8988T (cell line): ENCODE measurements around the gene EFNA4.
"Not testable (repeated sequence)": the region's sequence is repeated elsewhere in the genome, so short reads cannot be mapped to it uniquely, and the experiment has no call there.

Source experiments
- DNase-seq: peaks from one replicate; pipeline ENCODE4 v3.0.0; 2011

EFNA4 gene

DNA sequence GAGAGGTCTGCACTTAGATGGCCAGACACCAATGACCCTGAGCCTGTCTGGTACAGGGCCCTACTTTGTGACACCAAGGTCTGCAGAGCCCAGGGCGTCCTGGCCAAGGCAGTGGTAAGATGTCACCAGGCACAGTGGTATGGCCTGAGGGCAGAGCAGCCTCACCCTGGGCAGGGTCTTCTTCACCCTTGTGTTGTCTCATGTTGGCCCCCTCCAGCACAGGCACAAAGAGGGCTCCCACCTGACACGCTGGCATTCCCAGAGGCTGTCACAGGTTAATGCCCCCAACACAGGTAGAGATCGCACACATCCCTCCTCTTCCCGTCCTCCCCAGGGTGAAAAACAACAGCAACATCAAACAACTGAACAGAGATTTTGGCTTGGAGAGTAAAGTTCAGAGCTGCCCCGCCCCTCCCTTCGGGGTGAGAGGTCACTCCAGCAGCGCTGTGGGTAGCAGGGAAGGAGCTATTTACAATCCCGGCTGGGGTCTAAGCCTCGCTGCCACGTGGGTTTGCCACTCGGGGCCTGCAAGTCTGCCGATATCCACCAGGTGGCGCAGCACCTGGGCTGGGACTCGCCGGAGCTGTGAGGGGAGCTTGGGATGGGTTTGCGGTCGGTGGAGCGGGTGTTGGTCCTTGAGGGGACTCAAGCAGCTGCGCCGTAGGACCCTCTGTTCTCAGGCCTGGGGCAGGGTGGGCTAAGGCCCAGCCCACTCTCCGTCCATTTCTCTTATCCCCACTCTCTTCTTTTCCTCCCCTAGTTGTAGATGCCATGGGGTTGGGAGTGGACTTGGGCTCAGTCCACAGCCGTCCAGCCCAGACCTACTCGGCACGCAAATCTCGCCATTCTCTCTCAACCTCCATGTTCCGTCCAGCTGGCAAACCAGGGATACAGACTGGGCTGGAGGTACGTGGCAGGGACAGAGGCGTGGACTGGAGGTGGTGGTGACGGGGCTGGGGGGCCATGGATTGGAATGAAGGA is 27.8 kb downstream of the EFNA4 start:
- DNase-seq, result no peak

DNA sequence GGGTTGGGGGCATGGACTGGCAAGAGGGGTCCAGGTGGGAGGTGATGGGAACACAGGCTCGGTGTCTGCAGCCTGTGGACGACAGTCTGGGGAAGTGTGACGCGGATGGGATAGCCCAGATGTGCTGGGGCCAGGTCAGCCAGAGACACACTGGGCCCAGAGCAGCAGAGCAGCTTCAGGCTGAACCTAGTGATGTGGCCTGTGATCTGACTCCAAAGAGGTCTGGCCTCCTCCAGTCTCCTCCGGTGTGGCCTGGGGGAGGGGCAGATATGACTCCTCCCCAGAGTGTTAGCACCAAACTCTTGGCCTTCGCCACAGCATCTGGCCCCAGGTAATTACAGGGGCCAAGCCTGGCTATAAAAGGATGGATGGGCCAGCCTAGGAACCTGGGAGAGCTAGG is 28.6 kb downstream of the EFNA4 start:
- DNase-seq, result no peak

GRCh38 chr1:155092641-155093040 is 29.1 kb downstream of the EFNA4 start:
- DNase-seq, result no peak

GRCh38 chr1:155093911-155094621 is 30.5 kb downstream of the EFNA4 start:
- no peak for DNase-seq

- DNase-seq, result no peak
These were observed 31.0 kb downstream of the EFNA4 start for GRCh38 chr1:155094622-155094948.

DNA sequence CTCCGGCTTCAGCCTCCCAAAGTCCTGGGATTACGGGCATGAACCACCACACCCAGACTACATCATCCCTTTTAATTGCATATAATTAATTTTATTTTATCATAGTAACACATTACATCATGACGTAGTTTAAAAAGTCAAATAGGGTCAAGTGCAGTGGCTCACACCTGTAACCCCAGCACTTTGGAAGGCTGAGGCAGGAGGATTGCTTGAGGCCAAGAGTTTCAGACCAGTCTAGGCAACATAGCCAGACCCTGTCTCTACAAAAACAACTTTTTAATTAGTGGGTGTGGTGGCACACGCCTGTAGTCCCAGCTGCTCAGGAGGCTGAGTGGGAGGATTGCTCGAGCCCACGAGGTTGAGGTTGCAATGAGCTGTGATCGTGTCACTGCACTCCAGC is 35.8 kb downstream of the EFNA4 start:
- no peak for DNase-seq

DNA sequence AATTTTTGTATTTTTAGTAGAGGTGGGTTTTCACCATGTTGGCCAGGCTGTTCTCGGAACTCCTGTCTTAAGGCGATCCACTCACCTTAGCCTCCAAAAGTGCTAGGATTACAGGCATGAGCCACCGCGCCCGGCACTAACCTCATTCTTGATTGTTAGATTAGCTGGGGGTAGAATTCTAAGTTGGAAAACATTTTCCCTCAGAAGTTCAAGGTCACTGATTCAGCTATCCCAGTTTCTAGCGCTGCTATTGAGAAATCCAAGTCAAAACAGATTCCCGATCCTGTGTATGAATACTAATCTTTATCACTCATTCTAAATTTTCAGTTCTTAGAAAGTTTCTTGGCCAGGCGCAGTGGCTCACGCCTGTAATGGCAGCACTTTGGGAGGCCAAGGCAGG is 39.8 kb downstream of the EFNA4 start:
- no peak for DNase-seq

DNA sequence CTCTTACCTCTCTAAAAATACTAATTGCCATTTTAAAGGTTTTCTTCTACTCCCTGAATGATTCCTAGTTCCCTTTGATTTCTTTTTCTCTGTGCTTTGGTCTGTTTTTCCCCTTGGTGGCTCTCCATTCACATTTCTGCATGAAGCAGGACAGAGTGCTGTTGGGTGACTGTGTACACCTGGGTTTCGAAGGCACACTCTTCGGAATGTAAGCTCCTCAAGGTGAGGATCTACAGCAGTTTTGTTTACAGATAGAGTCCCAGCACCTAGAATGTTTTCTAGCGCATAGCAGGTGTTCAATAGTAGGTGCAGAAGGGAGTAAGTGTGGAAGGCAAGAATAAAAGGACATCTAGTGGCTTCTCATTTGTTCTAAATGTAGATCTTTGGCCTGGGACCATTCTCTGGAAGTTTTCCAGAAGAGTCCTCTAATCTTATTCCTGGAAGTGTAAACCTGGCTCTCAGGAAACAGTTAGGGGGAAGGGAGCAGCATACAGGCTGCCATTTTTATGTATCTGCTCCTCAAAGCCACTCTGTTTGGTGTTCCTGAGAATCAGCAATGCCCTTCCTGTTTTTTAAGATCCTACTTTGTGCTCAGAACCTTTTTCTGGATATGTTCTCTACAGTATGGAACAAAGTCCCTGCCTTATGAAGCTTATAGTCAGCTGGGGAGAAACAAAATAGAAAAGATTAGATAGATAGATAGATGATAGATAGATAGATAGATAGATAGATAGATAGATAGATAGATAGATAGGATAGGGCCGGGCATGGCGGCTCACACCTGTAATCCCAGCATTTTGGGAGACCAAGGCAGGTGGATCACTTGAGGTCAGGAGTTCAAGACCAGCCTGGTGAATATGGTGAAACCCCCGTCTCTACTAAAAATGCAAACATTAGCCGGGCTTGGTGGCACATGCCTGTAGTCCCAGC is 41.3 kb downstream of the EFNA4 start:
- DNase-seq, result no peak

DNA sequence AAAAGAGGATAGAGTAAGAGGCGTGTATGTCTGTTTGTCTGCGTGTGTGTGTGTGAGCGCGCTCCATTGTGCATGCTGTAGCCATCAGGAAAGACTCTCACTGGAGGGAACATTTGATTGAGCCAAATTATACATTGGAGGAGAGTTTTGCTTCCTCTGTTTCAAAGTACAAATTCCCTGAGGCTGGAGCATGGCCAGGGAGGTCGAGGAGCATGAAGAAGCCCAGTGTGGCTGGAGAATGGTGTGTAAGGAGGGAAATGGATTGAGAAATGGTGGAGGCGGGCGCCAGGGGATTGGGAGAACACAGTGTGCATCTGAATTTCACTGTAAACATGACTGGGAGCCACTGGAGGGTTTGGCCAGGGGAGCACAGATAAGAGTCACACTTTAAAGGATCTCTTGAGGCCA is 42.1 kb downstream of the EFNA4 start:
- DNase-seq, result no peak

DNA sequence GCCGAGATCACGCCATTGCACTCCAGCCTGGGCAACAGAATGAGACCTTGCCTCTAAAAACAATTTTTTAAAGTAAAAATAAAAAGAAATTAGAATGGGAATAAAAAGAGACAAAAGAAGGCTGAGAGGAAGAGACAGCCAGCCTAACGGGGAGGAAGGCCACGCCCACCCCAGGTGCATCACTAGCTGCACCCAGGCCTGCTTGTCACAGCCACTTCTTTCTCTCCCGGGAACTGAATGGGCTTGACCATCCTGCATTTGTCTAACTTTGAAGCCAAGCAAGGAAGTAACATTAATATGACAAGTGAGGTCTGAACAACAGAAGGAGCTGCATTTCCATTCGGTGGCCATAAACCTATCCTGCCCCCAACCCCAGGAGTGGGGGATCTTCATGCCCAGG is 43.3 kb downstream of the EFNA4 start:
- DNase-seq, result no peak

GRCh38 chr1:155107309-155108264 is 44.0 kb downstream of the EFNA4 start:
- no peak for DNase-seq

DNA sequence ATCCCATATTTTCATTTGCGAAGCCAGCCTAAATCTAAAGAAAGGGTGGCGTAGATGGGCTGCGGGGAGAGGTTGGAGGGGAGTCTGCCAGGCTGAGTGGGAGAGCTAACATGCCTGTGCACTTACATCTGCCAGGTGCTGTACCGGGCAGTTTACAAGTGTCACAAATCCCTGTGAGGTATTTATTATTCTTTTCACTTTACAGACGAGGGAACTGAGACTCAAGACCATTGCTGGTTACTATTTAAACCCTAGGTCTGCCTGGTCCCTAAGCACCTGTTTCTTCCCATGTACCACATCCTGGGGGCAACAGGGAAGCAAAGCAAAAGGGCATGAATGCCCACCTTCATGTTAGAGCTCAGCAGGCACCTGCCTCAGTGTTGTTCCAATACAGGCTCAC is 44.8 kb downstream of the EFNA4 start:
- no peak for DNase-seq

GRCh38 chr1:155110381-155110780 is 46.8 kb downstream of the EFNA4 start:
- no peak for DNase-seq

DNA sequence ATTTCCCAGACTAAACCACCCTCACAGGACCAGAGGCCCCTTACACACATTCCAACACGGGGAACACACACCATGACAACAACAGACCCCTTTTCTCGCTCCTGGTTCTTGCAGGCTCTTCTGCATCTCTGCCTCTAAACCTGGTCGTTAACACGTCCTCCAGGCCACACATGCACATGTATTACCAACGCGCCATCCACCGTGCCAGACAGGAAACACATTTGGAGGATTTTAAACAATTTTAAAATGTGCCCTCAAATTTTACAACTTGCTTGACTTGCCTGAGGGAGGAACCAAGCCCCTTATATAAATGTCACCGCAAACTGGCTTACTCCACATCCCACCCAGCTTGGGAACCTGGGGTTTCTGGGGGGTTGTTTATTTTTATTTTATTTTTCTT is 47.3 kb downstream of the EFNA4 start:
- no peak for DNase-seq

GRCh38 chr1:155113450-155113980 is 50.0 kb downstream of the EFNA4 start:
- no peak for DNase-seq

- no peak for DNase-seq
These were observed 52.7 kb downstream of the EFNA4 start for GRCh38 chr1:155116113-155116764.

GRCh38 chr1:155117610-155118009 is 54.1 kb downstream of the EFNA4 start:
- DNase-seq, result no peak

- not testable (repeated sequence) for DNase-seq
These were observed 54.5 kb downstream of the EFNA4 start for GRCh38 chr1:155118090-155118489.
